Adrenal gland (tissue), 12 donors: Measurements from ENCODE around the gene RNF215. TPM values are rescaled to one million over a fixed set of nuclear protein-coding genes. Genes with fewer than 3 reads are reported as not detected.

Experiments used
- DNase-seq, 7 donors: peaks; one replicate each; pipeline ENCODE4 v3.0.0-alpha.2; 2019 to 2020
- H3K27ac ChIP-seq, 5 donors: fragments of 200-600 bp; sonication (generic) in 4 of 5; 1 replicate in 3 of 5; 2 replicates in 2 of 5; pipeline versions ENCODE4 v1.5.1 to v1.8.0; 2016 to 2020; ENCODE audit warnings: mild to moderate bottlenecking in 1 of 5
- H3K27me3 ChIP-seq: fragments of 200-600 bp; 2 replicates; pipeline ENCODE4 v1.8.0; 2021
- H3K36me3 ChIP-seq, 2 donors: fragments of 200-600 bp; replicated peaks in 1 of 2; 1 replicate in 1 of 2; 2 replicates in 1 of 2; pipeline versions ENCODE4 v1.5.1 to v1.8.0; 2018 to 2022
- H3K4me1 ChIP-seq, 2 donors: fragments of 200-600 bp; replicated peaks in 1 of 2; 1 replicate in 1 of 2; 2 replicates in 1 of 2; pipeline versions ENCODE4 v1.5.1 to v1.8.0; 2018 to 2021
- H3K4me3 ChIP-seq, 4 donors: fragments of 200-600 bp; sonication (generic) in 3 of 4; one replicate each; pipeline ENCODE4 v1.5.1; 2016 to 2018
- H3K9me3 ChIP-seq, 3 donors: fragments of 200-600 bp; sonication (generic) in 1 of 3; replicated peaks in 1 of 3; 1 replicate in 2 of 3; 2 replicates in 1 of 3; pipeline versions ENCODE4 v1.5.1 to v1.8.0; 2016 to 2021
- POLR2A ChIP-seq, 2 donors: fragments of 450-650 bp; IDR thresholded peaks; one replicate each; pipeline ENCODE4 v1.6.1; 2017; ENCODE audit warnings: antibody characterized with exemption in 2 of 2, mild to moderate bottlenecking in 2 of 2, moderate library complexity in 1 of 2
- WGBS, 4 donors: extraction: QIAGEN DNeasy Blood & Tissue Kit in 2 of 4; methylation state at CpG; one replicate each; pipeline versions ENCODE4 v1.1.5 to v1.1.7; 2013 to 2017; 5-methylcytosine and 5-hydroxymethylcytosine counted together
- intact Hi-C, 2 donors: fragments of 100-400 bp; cut with DNase I; formaldehyde crosslinking; loops; one replicate each; pipeline versions ENCODE4 v1.14.1 to v1.15.0; 2022 to 2023
- polyA plus RNA-seq, 3 donors: library from polyadenylated mRNA; stranded (reverse); fragments of 200-250 nt in 2 of 3; fragments of 350-450 nt in 1 of 3; fragmentation: Illumina TruSeq in 1 of 3; extraction: RNeasy Lipid Tissue Mini Kit (QIAGEN cat#74804) in 1 of 3; gene quantifications; one replicate each; pipeline ENCODE4 v1.2.3, GENCODE V29; 2013 to 2014
- total RNA-seq, 9 donors: library from RNA; depleted of rRNA in 4 of 9; stranded (reverse); fragments of >200 nt in 4 of 9; fragments of 120-200 nt in 1 of 9; fragmentation: NEBNext Ultra II Directional in 1 of 9; extraction: Animal tissue kit (Norgen Biotek cat#: 25700) in 1 of 9; gene quantifications; one replicate each; pipeline versions ENCODE4 v1.1.0 to v1.2.4, GENCODE V29; 2013 to 2023
- TF ChIP-seq, protein P1 (sequence below), 6 experiments: fragments of 450-650 bp in 4 of 6; fragments of 200-600 bp in 2 of 6; sonication (generic) in 1 of 6; IDR thresholded peaks; 1 replicate in 5 of 6; 2 replicates in 1 of 6; pipeline versions ENCODE4 v1.5.1 to v1.8.0; 2016 to 2021; ENCODE audit warnings: antibody characterized with exemption in 6 of 6, mild to moderate bottlenecking in 2 of 6, moderate library complexity in 1 of 6
- donor health status: healthy with polysubstance abuse.
- donor health status: Bipolar disorder and iron deficiency.
- donor health status: DM: yes; HTN: yes; CAD: no.
- donor health status: DM: no; HTN: no; CAD: no.
- donor health status: DM: no; HTN: no; CAD: no.
- donor health status: DM: yes; HTN: yes; CAD: no.

The RNF215 gene
- total and polyA plus RNA-seq, 12 donors: 2.0 to 20.1 (median 12.1) TPM

DNA sequence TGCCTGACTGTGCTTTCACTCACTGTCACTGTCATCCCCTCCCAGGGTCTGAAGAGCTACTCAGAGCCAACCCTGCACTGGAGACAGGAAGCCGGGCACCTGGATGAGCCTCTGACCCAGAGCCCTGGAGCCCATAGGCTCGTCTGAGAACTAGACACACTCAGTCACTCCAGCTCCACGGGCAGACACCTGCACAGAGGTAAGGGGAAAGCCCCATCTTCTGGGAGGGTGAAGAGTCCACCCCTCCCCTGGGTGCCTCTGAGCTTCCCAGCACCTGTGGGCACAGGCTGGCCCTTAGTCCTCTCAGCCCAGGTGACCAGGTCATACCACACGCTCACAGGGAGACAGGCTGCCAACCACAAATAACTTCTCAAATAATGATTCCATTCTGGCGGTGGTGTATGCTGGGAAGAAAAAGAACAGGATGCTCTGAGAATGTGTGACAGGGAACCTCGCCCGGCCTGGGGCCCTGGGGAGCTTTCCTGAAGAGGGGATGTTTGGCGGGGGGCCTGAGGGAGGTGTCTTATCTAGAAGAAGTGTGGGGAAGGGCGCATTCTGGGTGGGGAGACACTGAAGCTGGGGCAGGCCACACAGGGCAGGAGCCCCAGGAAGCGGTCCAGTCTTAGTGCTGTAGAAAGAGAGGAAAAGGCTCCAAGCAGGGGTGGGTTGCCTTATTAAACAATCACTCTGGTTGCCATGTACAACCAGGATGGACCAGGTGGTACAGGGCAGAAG is 25.1 kb downstream of the RNF215 start:
- Histone ChIP-seq H3K27me3 (no peaks in the 10 kb centered on the region), H3K36me3 (no peaks in the 10 kb centered on the region), H3K4me1 (peaks cover 0 to 7% of the 10 kb centered on the region in 2 donors), H3K4me3 (no peak overlapping the region), H3K27ac (no peak overlapping the region), H3K9me3 (no peaks in the 10 kb centered on the region)
- WGBS, 4 donors: 80 to 91% (median 87%) methylated on average over 7 to 10 of the region's 10 CpGs
- DNase-seq: no peak
- intact Hi-C loops: no loop called here
- TF ChIP-seq, protein P1, sequence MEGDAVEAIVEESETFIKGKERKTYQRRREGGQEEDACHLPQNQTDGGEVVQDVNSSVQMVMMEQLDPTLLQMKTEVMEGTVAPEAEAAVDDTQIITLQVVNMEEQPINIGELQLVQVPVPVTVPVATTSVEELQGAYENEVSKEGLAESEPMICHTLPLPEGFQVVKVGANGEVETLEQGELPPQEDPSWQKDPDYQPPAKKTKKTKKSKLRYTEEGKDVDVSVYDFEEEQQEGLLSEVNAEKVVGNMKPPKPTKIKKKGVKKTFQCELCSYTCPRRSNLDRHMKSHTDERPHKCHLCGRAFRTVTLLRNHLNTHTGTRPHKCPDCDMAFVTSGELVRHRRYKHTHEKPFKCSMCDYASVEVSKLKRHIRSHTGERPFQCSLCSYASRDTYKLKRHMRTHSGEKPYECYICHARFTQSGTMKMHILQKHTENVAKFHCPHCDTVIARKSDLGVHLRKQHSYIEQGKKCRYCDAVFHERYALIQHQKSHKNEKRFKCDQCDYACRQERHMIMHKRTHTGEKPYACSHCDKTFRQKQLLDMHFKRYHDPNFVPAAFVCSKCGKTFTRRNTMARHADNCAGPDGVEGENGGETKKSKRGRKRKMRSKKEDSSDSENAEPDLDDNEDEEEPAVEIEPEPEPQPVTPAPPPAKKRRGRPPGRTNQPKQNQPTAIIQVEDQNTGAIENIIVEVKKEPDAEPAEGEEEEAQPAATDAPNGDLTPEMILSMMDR (IDR thresholded peaks at IDR 0.05): no peak
- TF ChIP-seq POLR2A (IDR thresholded peaks at IDR 0.05): no peak

DNA sequence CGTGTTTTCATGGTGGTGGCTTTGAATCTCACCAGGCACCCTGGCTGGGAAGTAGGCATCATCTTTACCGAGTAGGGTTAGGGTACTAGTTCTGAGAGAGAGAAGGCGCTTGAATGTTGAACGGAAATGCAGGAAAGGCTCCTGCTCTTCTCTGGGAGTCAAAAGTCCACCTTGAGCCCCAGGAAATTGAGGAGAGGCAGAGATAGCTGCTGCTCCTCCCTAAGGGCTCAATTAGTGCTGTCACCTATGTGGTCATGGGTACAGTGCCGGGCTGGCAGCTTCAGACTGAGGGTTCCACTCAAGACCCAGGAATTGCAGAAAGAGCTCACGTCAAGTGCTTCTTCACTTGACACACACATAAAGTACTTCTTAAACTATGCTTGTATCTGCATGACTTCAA is 28.7 kb downstream of the RNF215 start:
- 88 to 94% (median 93%) methylated on average over 6 of the region's 6 CpGs for WGBS, 4 donors
- TF ChIP-seq, protein P1 (IDR thresholded peaks at IDR 0.05): no peak
- no peak for TF ChIP-seq POLR2A (IDR thresholded peaks at IDR 0.05)
- H3K4me1 ChIP-seq: peaks cover 24 to 34% of the 10 kb centered on the region in 2 donors
- intact Hi-C loops: no loop called here
- no peaks in the 10 kb centered on the region for H3K36me3 ChIP-seq
- H3K27me3 ChIP-seq: no peaks in the 10 kb centered on the region
- no peak overlapping the region for H3K4me3 ChIP-seq
- no peak for DNase-seq
- no peaks in the 10 kb centered on the region for H3K9me3 ChIP-seq
- no peak overlapping the region for H3K27ac ChIP-seq

DNA sequence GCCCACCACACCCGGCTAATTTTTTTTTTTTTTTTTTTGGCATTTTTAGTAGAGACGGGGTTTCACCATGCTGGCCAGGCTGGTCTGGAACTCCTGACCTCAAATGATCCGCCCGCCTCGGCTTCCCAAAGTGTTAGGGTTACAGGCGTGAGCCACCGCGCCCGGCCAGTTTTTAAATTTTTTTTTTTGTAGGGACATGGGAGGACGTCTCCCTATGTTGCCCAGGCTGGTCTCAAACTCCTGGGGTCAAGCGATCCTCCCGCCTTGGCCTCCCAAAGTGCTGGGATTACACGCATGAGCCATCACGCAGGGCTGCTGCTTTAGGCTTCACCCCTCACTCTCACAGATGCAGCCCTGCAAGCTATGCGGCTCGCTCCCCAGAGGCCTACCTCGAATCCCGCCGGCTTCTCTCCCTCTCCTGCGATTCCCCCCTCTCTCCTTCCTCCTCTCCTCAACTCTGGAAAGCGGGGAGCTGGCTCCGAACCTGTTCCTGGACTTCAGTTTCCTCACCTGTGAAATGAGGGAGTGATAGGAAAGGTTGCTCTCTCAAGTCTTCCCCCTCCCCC is 29.5 kb downstream of the RNF215 start:
- intact Hi-C loops: no loop called here
- H3K4me1 ChIP-seq: peaks cover 24 to 35% of the 10 kb centered on the region in 2 donors
- no peak overlapping the region for H3K27ac ChIP-seq
- peaks cover 0 to 4% of the 10 kb centered on the region in 2 donors for H3K36me3 ChIP-seq
- no peaks in the 10 kb centered on the region for H3K27me3 ChIP-seq
- DNase-seq: no peak
- peak overlapping the region in 1 of 4 donors; percentile 98 for H3K4me3 ChIP-seq
- WGBS, 4 donors: 57 to 63% (median 60%) methylated on average over 22 of the region's 22 CpGs
- no peaks in the 10 kb centered on the region for H3K9me3 ChIP-seq
- TF ChIP-seq POLR2A (IDR thresholded peaks at IDR 0.05): no peak
- TF ChIP-seq, protein P1 (IDR thresholded peaks at IDR 0.05): no peak

DNA sequence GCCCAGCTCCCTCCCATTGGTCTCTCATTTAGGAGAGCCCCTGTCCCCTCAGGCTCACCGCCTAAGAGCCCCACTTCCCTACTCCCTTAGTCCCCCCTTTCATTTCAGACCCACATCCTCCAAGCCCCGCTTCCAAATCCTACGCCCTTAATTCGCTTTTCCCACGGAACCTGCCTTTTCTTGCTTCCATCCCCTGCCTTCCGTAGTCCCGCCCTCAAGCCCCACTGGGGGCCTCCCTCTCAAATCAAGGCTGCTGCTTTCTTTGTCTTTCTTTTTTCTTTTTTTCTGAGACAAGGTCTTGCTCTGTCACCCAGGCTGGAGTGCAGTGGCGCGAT is 30.0 kb downstream of the RNF215 start:
- 2 to 5% (median 3%) methylated on average over 9 of the region's 9 CpGs for WGBS, 4 donors
- Histone ChIP-seq H3K9me3 (no peaks in the 10 kb centered on the region), H3K4me1 (peaks cover 24 to 35% of the 10 kb centered on the region in 2 donors), H3K36me3 (peaks cover 0 to 9% of the 10 kb centered on the region in 2 donors), H3K27me3 (no peaks in the 10 kb centered on the region), H3K4me3 (peak overlapping the region; percentile 18 to 98 (median 58)), H3K27ac (peak overlapping the region in 3 of 5 donors; percentile 98 to 99 (median 99))
- no peak for DNase-seq
- TF ChIP-seq POLR2A (IDR thresholded peaks at IDR 0.05): no peak
- TF ChIP-seq, protein P1 (IDR thresholded peaks at IDR 0.05): no peak
- intact Hi-C loops: no loop called here
